CD4-positive, alpha-beta T cell (primary cell): ENCODE measurements around the gene RAB3GAP1. TPM values are rescaled to one million over a fixed set of nuclear protein-coding genes. Genes with fewer than 3 reads are reported as not detected.

Experiments used
- ATAC-seq: fragments of 200-7000 bp; cut with Tn5 transposase; one replicate; pipeline ENCODE4 v1.10.0; 2022; ENCODE audit warnings: mild to moderate bottlenecking; ENCODE audit not compliant: poor library complexity
- CTCF ChIA-PET: fragments of 350-600 bp; sonication (Branson Sonifier 250); formaldehyde crosslinking; loops from one replicate; lab custom pipeline; 2021; ENCODE audit warnings: antibody characterized with exemption, inconsistent platforms; lab: Charles Lee
- POLR2A ChIA-PET: fragments of 350-600 bp; sonication (Branson Sonifier 250); formaldehyde crosslinking; loops from one replicate; lab custom pipeline; 2021; ENCODE audit warnings: antibody characterized with exemption, inconsistent platforms; lab: Charles Lee
- DNase-seq, 14 experiments: peaks; one replicate each; pipeline ENCODE4 v3.0.0-alpha.2; 2013 to 2020; ENCODE audit warnings: mixed read lengths in 2 of 14
- H3K27ac ChIP-seq, 2 donors: one replicate each; pipeline versions ENCODE4 v1.5.1 to v1.7.0; 2013; ENCODE audit warnings: low read length in 2 of 2, low read depth in 1 of 2, mild to moderate bottlenecking in 1 of 2
- H3K27me3 ChIP-seq, 2 experiments: 1 replicate in 1 of 2; 2 replicates in 1 of 2; pipeline versions ENCODE4 v1.6.1 to v1.7.0; 2013; ENCODE audit warnings: low read length in 2 of 2, control low read depth in 1 of 2, mild to moderate bottlenecking in 1 of 2, moderate library complexity in 1 of 2; ENCODE audit not compliant: insufficient read depth in 2 of 2, control insufficient read depth in 1 of 2
- H3K36me3 ChIP-seq: one replicate; pipeline ENCODE4 v1.6.1; 2013; ENCODE audit warnings: low read length, control low read depth; ENCODE audit not compliant: insufficient read depth
- H3K4me1 ChIP-seq: one replicate; pipeline ENCODE4 v1.6.1; 2013; ENCODE audit warnings: low read length, control low read depth; ENCODE audit not compliant: insufficient read depth
- H3K4me3 ChIP-seq: one replicate; pipeline ENCODE4 v1.5.1; 2013; ENCODE audit warnings: mild to moderate bottlenecking, low read length, moderate library complexity
- H3K9me3 ChIP-seq, 2 experiments: 1 replicate in 1 of 2; 2 replicates in 1 of 2; pipeline versions ENCODE4 v1.6.1 to v1.7.0; 2013; ENCODE audit warnings: low read length in 2 of 2, mild to moderate bottlenecking in 2 of 2, control low read depth in 1 of 2, moderate library complexity in 1 of 2; ENCODE audit not compliant: control insufficient read depth in 1 of 2, insufficient read depth in 1 of 2
- H3K27ac Mint-ChIP-seq: one replicate; pipeline ENCODE4 v1.8.0; 2020; ENCODE audit warnings: mixed read lengths
- H3K27me3 Mint-ChIP-seq: one replicate; pipeline ENCODE4 v1.8.0; 2021; ENCODE audit warnings: mixed read lengths
- H3K36me3 Mint-ChIP-seq: one replicate; pipeline ENCODE4 v1.8.0; 2021; ENCODE audit warnings: low read depth, mixed read lengths
- H3K4me1 Mint-ChIP-seq: one replicate; pipeline ENCODE4 v1.8.0; 2021; ENCODE audit warnings: low read depth, mixed read lengths
- H3K4me3 Mint-ChIP-seq: one replicate; pipeline ENCODE4 v1.8.0; 2020; ENCODE audit warnings: mild to moderate bottlenecking, mixed read lengths
- H3K9me3 Mint-ChIP-seq: one replicate; pipeline ENCODE4 v1.8.0; 2020; ENCODE audit warnings: mixed read lengths
- intact Hi-C, 2 experiments: fragments of 100-400 bp; cut with DNase I in 1 of 2; cut with micrococcal nuclease in 1 of 2; formaldehyde crosslinking; loops; one replicate each; pipeline versions ENCODE4 v1.15.1 to v1.9.0; 2023 to 2025; cut with DNase I, micrococcal nuclease
- total RNA-seq, 174 experiments: library from RNA in 2 of 174; stranded (reverse) in 2 of 174; gene quantifications; one replicate each; pipeline ENCODE4 v1.2.3 and lab custom pipeline; 2021 to 2026
- TF ChIP-seq, protein P1 (sequence below): fragments of 200-600 bp; IDR thresholded peaks from one replicate; pipeline ENCODE4 v1.8.0; 2022; ENCODE audit warnings: antibody characterized with exemption, mild to moderate bottlenecking

The RAB3GAP1 gene
- total RNA-seq, 2 experiments from 2014 or later = 35.9 to 37.0 TPM

DNA sequence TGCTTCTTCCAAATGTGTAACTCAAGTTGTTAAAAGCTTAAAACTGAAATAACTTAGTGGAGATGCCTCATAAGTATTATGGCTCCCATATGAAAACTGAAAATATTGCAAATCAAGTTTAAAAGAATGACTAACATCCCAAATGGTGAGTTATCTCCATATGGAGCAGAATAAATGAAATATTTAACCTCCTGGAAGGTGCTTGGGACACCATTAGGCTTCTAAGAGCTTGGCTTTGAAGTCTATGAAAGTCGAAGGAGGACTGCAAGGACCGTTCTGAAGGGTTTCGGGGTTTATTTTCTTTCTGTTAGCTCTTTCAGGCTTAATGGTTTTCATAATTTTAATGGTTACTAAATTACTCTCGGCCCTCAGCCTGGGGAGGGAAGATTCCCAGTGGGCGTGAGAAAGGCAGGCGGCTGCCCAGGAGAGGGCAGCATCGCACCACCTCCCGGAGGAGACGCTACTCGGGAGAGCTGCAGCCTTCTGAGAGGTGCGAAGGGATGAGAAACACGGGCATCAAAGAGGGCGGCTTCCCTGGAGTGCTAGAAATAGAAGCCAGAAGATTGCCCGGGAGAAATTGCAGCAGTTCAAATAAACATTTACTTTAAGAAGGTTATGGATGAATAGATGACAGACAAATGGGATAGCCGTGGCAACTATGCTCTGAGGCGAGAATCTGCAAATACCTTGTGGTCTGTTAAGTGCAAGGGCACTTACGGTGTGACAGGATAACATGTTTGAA is 47.9 kb upstream of the RAB3GAP1 start:
- peaks cover 5% of the 10 kb centered on the region for H3K4me1 Mint-ChIP-seq
- no peak overlapping the region for H3K27ac Mint-ChIP-seq
- POLR2A ChIA-PET = interaction anchor here (1.2 kb wide), 3 partner anchors 527 to 706 kb away, joined by 4 to 5 read pairs (median 5); partner anchors contain the start of genes R3HDM1 and ZRANB3

DNA sequence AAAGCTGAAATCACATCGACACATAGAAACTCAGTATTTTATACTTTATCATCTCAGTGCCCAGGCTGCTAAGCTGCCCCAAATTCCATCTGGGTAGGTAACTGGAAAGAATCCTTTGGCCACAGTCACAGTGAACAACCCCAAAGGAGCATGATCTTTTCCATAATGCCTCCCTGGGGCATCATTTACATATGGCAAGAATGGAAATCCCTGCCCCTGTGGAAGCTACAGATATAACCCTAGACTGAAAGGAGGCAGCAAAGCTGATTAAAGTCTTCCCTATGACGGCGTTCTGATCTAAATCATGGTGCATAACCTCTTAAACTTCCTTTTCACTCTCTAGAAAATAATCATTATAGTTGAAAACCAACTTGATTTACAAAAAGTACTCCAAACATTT is 46.3 kb upstream of the RAB3GAP1 start:
- Histone ChIP-seq H3K27ac (no peak overlapping the region), H3K9me3 (no peaks in the 10 kb centered on the region), H3K4me1 (peaks cover 6% of the 10 kb centered on the region), H3K27me3 (peaks cover 0 to 6% of the 10 kb centered on the region in 2 experiments), H3K4me3 (no peak overlapping the region), H3K36me3 (no peaks in the 10 kb centered on the region)
- DNase-seq (no peak), ATAC-seq (no peak)
- intact Hi-C loops = loop anchor here (1.0 to 10.0 kb wide), 4 partner anchors 47 to 595 kb away; partner anchors contain the start of gene RAB3GAP1 (in 1 of the 2)
- Mint-ChIP-seq H3K27me3 (peaks cover 20% of the 10 kb centered on the region), H3K9me3 (no peaks in the 10 kb centered on the region), H3K4me3 (no peak overlapping the region), H3K36me3 (no peaks in the 10 kb centered on the region), H3K27ac (no peak overlapping the region), H3K4me1 (peaks cover 5% of the 10 kb centered on the region)
- POLR2A ChIA-PET = no interaction called here
- CTCF ChIA-PET = interaction anchor here (1.3 to 5.2 kb wide), 2 partner anchors 120 to 704 kb away, joined by 3 to 38 read pairs; no protein-coding TSS in a partner anchor
- TF ChIP-seq, protein P1, sequence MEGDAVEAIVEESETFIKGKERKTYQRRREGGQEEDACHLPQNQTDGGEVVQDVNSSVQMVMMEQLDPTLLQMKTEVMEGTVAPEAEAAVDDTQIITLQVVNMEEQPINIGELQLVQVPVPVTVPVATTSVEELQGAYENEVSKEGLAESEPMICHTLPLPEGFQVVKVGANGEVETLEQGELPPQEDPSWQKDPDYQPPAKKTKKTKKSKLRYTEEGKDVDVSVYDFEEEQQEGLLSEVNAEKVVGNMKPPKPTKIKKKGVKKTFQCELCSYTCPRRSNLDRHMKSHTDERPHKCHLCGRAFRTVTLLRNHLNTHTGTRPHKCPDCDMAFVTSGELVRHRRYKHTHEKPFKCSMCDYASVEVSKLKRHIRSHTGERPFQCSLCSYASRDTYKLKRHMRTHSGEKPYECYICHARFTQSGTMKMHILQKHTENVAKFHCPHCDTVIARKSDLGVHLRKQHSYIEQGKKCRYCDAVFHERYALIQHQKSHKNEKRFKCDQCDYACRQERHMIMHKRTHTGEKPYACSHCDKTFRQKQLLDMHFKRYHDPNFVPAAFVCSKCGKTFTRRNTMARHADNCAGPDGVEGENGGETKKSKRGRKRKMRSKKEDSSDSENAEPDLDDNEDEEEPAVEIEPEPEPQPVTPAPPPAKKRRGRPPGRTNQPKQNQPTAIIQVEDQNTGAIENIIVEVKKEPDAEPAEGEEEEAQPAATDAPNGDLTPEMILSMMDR = no peak

More for the DNA sequence above, 47.9 kb upstream of the RAB3GAP1 start:
- Mint-ChIP-seq H3K36me3 (no peaks in the 10 kb centered on the region), H3K9me3 (no peaks in the 10 kb centered on the region), H3K4me3 (no peak overlapping the region), H3K27me3 (peaks cover 20% of the 10 kb centered on the region)
- Histone ChIP-seq H3K4me3 (no peak overlapping the region), H3K4me1 (peaks cover 6% of the 10 kb centered on the region), H3K27ac (no peak overlapping the region), H3K36me3 (no peaks in the 10 kb centered on the region), H3K27me3 (peaks cover 0 to 6% of the 10 kb centered on the region in 2 experiments), H3K9me3 (no peaks in the 10 kb centered on the region)
- CTCF ChIA-PET = interaction anchor here (0.6 to 5.2 kb wide), 23 partner anchors 9 to 709 kb away, joined by 3 to 38 read pairs (median 4); partner anchors contain the start of genes CCNT2, R3HDM1 and ZRANB3
- ATAC-seq (peak; percentile 83), DNase-seq (peak; percentile 33 to 81 (median 64))
- intact Hi-C loops = loop anchor here (1.0 to 10.0 kb wide), 6 partner anchors 151 to 706 kb away; no protein-coding TSS in a partner anchor
- TF ChIP-seq, protein P1 = peak; percentile 98

DNA sequence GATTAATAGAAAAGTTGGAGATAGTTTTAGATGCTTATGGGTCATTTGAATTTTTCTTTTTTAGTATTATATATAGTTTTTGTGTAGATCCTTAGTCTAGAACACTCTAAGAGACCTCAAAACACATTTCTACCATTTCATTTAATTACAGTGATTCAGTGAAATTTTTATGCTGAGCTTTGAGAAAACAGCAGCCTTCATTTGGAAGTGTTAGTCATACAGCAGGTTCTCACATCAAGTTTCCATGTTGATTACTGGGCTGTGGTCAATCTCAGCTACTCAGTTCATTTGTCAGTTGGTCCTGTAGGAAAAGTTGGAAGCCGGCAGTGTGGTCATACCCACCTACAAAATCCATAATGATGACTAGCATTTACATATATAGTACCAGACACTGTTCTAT is 42.8 kb upstream of the RAB3GAP1 start:
- H3K9me3 ChIP-seq = no peaks in the 10 kb centered on the region
- intact Hi-C loops = loop anchor here (5.0 to 10.0 kb wide), 2 partner anchors 145 to 463 kb away; no protein-coding TSS in a partner anchor
- Mint-ChIP-seq H3K4me3 (no peak overlapping the region), H3K27ac (no peak overlapping the region), H3K4me1 (peaks cover 2% of the 10 kb centered on the region), H3K36me3 (no peaks in the 10 kb centered on the region), H3K9me3 (no peaks in the 10 kb centered on the region), H3K27me3 (peaks cover 17% of the 10 kb centered on the region)
- no peaks in the 10 kb centered on the region for H3K36me3 ChIP-seq
- ChIA-PET CTCF (interaction anchor here (2.1 kb wide), 1 partner anchor 701 kb away, joined by 6 read pairs; no protein-coding TSS in a partner anchor), POLR2A (no interaction called here)
- ATAC-seq = no peak
- TF ChIP-seq, protein P1 = no peak
- peaks cover 0 to 5% of the 10 kb centered on the region in 2 experiments for H3K27me3 ChIP-seq
- no peak overlapping the region for H3K4me3 ChIP-seq
- no peak for DNase-seq
- H3K27ac ChIP-seq = no peak overlapping the region
- H3K4me1 ChIP-seq = peaks cover 3% of the 10 kb centered on the region
